OCI-LY3 (cell line): ENCODE data around the gene PRR36.

Source experiments
- EZH2phosphoT487 ChIP-seq: fragments of 200-600 bp; shearing (Covaris generic); IDR thresholded peaks from 2 replicates; pipeline ENCODE4 v1.6.1; 2018; ENCODE audit warnings: antibody characterized with exemption, mixed run types, low read depth
- TF ChIP-seq, protein P1 (sequence below): fragments of 200-600, 300-600 bp; sonication (generic); IDR thresholded peaks from 2 replicates; pipeline ENCODE4 v1.5.1; 2014; ENCODE audit warnings: antibody characterized with exemption, low read length, low read depth

DNA sequence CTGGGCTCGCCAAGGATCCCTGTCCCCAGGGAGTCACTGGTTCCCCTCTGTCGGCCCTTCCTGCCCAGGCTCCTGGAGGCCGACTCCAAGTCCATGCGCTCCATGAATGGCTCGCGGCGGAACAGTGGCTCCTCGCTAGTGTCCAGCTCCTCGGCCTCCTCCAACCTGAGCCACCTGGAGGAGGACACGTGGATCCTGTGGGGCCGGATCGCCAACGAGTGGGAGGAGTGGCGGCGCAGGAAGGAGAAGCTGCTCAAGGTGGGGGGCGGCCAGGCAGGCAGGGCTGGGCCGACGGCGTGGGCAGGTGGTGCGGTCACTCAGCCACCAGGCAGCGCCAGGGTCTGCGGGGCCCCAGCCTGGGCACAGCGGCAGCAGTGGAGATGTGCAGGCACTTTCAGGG is 26.5 kb downstream of the PRR36 start:
- TF ChIP-seq, protein P1, sequence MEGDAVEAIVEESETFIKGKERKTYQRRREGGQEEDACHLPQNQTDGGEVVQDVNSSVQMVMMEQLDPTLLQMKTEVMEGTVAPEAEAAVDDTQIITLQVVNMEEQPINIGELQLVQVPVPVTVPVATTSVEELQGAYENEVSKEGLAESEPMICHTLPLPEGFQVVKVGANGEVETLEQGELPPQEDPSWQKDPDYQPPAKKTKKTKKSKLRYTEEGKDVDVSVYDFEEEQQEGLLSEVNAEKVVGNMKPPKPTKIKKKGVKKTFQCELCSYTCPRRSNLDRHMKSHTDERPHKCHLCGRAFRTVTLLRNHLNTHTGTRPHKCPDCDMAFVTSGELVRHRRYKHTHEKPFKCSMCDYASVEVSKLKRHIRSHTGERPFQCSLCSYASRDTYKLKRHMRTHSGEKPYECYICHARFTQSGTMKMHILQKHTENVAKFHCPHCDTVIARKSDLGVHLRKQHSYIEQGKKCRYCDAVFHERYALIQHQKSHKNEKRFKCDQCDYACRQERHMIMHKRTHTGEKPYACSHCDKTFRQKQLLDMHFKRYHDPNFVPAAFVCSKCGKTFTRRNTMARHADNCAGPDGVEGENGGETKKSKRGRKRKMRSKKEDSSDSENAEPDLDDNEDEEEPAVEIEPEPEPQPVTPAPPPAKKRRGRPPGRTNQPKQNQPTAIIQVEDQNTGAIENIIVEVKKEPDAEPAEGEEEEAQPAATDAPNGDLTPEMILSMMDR = no peak
- no peak for TF ChIP-seq EZH2phosphoT487
